PFSK-1 (cell line): Measurements from ENCODE around the gene HHAT.

Experiments used
- FOXP2 ChIP-seq: optimal IDR thresholded peaks from 2 replicates; pipeline ENCODE3; 2011; ENCODE audit warnings: borderline replicate concordance, control low read depth, inconsistent platforms; ENCODE audit not compliant: insufficient read depth; ENCODE audit errors: extremely low read length, extremely low read depth
- POLR2AphosphoS5 ChIP-seq: IDR thresholded peaks from 2 replicates; pipeline ENCODE4 v1.6.1; 2012; ENCODE audit warnings: low read depth, mild to moderate bottlenecking, control low read depth, low read length, moderate library complexity
- SIN3A ChIP-seq: IDR thresholded peaks from 2 replicates; pipeline ENCODE4 v1.6.1; 2012; ENCODE audit warnings: mild to moderate bottlenecking, low read length, moderate library complexity, borderline replicate concordance; ENCODE audit not compliant: insufficient read depth
- TAF1 ChIP-seq: IDR thresholded peaks from 2 replicates; pipeline ENCODE4 v1.6.1; 2012; ENCODE audit warnings: low read length, control low read depth, borderline replicate concordance; ENCODE audit not compliant: insufficient read depth
- TF ChIP-seq, protein P1 (sequence below), 2 experiments: IDR thresholded peaks; 2 replicates each; pipeline versions ENCODE4 v1.6.1 to v1.8.0; 2011 to 2012; ENCODE audit warnings: low read depth in 2 of 2, low read length in 2 of 2, control low read depth in 1 of 2, inconsistent platforms in 1 of 2, mild to moderate bottlenecking in 1 of 2, moderate library complexity in 1 of 2; ENCODE audit not compliant: insufficient read depth in 1 of 2

DNA sequence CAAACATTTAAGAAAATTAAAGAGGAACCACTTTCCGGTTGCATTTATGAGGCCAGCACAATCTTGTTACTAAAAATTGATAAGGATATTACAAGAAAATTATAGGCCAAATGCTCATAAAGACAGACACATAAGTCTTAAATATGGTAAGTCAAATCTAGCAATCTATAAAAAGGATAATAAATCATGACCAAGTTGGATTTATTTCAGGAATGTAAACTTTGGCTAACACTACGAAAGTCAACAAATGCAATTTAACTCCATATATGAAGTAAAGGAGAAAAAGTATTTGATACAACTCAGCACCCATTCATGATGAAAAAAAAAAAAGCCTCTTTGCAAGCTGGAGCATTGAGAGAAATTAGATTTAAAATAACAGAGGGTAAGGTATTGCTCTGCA is 6.3 kb downstream of the HHAT start:
- TF ChIP-seq POLR2AphosphoS5 (no peak), SIN3A (no peak), TAF1 (no peak), FOXP2 (no peak)
- TF ChIP-seq, protein P1, sequence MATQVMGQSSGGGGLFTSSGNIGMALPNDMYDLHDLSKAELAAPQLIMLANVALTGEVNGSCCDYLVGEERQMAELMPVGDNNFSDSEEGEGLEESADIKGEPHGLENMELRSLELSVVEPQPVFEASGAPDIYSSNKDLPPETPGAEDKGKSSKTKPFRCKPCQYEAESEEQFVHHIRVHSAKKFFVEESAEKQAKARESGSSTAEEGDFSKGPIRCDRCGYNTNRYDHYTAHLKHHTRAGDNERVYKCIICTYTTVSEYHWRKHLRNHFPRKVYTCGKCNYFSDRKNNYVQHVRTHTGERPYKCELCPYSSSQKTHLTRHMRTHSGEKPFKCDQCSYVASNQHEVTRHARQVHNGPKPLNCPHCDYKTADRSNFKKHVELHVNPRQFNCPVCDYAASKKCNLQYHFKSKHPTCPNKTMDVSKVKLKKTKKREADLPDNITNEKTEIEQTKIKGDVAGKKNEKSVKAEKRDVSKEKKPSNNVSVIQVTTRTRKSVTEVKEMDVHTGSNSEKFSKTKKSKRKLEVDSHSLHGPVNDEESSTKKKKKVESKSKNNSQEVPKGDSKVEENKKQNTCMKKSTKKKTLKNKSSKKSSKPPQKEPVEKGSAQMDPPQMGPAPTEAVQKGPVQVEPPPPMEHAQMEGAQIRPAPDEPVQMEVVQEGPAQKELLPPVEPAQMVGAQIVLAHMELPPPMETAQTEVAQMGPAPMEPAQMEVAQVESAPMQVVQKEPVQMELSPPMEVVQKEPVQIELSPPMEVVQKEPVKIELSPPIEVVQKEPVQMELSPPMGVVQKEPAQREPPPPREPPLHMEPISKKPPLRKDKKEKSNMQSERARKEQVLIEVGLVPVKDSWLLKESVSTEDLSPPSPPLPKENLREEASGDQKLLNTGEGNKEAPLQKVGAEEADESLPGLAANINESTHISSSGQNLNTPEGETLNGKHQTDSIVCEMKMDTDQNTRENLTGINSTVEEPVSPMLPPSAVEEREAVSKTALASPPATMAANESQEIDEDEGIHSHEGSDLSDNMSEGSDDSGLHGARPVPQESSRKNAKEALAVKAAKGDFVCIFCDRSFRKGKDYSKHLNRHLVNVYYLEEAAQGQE (IDR thresholded peaks at IDR 0.05; ENCODE audit: insufficient read depth in 1 of 2, low read depth in 2 of 2, low read length in 2 of 2) = no peak
